Islet precursor cell (in vitro differentiated cells): ENCODE results near the gene DSN1.

Experiments used
- DNase-seq: peaks from one replicate; pipeline ENCODE4 v3.0.0-alpha.2; 2018

The DSN1 gene

DNA sequence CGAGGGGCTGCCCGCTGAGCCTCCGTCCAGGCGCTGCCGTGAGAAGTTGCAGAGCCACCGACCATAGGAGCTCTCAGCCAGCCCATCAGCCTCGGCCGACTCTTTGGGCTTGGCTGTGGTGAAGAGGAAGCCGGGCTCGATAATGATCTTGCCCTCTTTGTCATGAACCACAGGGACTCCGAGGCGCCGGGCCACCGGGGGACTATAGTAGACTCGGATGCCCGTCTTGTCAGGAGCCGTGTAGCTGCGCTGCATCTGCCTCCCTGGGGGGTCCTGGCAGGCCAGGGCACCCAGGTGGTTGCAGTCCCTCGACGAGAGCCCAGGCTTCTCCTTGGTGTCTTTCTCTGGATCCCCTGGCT lies 20.5 kb upstream of the DSN1 start:
- peak; percentile 40 for DNase-seq

DNA sequence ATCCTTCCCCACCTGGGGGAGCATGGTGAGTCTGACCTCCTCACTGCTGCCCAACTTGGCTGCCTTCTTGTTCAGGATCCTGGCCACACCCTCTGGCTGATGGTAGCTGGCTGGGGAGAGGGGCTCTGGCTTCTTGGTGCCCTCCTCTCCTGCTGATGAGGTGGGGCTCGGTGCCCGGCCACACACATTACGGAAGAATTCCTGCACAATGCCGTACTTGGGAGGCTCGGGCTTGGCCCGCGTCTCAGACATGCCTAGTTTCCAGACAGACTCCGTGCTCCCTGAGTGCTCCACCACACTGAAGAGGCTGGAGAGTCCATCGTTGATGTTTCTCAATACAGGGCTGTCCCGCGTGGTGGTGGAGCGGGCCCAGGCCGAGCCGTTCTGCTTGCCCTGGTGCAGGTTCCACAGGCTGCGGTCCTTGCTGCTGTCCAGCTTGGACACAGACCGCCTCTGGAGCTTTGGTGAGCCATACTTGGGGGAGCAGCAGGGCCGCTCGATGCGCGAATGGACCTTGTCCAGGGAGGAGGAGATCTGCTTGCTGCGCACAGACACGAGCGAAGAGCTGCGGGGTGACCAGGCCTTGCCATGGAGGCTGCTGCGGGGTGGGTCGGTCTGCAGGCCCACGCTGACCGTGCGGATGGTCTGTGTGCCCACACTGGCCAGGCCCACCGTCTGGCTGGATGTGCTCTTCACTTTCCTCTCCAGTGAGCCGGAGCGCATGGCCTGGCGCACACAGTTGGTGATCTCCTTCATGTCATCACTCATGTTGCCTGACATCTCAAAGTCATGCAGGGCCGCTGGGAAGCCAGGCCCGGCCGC lies 19.9 kb upstream of the DSN1 start:
- DNase-seq = peak; percentile 43

DNA sequence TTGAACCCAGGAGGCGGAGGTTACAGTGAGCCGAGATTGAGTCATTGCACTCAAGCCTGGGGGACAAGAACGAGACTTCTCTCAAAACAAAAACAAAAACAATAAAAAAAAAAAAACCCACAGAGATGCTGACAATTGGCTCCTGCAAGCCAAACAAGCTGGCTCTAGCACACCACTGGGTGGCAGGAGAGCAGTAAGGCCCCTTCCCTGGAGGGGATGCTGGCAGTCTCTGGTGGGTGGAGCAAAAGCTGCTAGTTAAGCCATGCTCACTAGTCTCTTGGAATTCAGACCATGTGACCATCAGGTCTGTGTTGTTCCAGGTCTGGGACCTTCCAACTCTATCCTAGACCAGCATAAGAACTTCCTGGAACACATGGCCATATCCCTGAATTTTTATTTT lies 18.9 kb upstream of the DSN1 start:
- peak; percentile 96 for DNase-seq

DNA sequence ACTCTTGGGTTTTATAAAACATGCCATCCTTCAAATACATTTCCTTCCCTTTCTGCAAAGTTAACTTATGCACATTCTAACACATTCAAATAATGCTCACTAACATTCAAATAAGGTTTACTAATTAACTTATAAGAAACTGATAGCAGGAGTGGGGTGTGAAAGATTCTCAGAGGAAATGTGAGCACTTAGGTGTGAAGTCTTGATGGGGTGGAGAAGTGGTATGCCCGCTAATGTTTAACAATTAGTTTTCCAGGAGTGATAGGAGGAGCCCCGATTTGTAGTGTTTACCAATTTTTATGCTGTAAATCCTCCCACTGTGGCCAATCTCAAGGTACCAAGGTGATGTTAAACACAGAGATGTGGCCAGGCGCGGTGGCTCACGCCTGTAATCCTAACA lies 18.3 kb upstream of the DSN1 start:
- no peak for DNase-seq

DNA sequence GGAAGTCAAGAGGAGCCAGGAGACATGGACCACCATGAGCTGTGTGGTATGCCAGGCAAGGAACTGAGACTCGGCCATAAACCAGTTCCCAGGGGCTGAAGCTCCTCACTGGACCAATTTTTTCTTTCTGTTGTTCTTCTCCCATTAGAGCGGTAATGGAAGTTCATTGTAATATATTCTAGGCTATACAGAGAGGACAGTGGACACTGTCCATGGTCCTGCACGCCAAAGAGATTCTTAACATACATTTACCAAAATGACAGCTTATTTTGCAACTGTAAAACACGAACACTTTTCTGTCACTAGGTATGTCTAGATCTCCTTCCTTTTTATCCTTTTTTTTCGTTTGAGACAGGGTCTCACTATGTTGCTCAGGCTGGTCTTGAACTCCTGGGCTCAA lies 13.1 kb upstream of the DSN1 start:
- no peak for DNase-seq

DNA sequence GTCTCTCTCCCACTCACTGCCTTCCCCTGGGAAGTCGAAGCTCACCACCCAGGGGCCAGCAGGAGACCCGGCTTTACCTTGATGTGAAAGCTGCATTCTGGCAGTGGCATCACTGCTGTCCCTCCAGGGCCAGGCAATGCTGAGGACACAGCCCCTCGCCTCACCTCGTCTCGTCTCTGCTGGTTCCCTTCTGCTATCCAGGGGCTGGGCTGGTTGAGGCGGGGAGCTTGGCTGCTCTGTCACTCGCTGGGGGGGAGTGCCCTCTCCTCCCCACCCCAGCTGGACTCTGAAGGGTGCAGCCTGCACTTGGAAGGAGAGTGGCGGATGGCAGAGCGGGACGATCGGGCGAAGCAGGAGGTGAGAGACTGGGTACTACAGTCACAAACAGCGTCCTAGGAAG lies 12.7 kb upstream of the DSN1 start:
- peak; percentile 37 for DNase-seq

DNA sequence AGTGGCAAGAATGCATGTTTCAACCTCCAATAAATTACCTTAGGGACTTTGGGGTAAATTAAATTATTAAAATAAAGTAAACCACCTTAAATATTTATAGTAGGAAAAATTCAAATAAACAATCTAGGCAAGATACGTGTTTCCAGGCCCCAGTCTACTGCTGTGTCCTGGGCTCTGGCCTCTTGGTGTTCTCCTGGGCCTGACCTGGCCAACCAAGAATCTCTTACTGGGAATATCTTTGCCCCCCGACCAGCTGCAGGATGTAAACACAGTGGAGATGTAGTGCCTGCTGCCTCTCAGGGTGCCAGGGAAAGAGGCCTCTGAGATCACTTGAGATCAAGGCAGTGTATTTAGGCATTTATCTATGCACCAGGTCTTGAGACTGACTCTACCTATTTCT lies 11.7 kb upstream of the DSN1 start:
- DNase-seq = no peak

DNA sequence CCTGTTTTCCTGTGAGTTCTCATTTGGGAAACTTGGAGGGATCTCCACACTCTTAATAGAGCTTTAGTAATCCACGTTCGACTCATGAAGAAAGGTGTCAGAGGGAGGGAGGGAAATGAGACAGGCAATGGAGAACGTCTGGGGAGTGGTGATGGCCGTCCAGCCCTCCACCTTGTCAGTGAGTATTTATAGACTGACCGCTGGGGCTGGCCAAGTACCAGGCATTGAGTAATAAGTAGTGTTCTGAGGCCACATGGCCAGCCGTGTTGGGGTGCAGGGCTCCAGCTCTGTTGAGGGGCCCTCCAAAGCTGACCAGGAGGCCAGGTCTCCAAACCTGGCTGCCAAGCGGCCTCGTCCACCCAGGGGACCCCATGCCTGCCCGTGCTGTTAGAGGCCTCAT lies 11.3 kb upstream of the DSN1 start:
- no peak for DNase-seq

DNA sequence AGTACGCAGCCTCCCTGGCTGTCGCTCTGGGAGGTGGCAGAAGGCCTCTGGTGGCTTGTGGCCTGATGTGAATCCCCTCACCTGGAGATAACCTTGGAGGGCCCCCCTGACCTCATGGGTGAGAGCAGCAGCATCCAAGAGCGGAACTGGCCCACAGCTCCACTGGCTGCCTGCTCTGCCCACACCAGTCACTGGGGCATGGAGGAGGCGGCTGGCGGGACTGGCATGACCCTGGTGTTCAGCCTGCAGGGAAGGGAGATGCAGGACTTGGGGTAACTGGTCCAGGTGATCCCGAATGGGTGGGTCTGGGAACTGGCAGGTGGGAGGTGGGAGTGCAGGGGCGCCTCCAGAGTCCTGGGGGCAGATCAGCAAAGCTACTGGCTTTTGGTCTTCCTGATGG lies 10.6 kb upstream of the DSN1 start:
- DNase-seq = no peak

DNA sequence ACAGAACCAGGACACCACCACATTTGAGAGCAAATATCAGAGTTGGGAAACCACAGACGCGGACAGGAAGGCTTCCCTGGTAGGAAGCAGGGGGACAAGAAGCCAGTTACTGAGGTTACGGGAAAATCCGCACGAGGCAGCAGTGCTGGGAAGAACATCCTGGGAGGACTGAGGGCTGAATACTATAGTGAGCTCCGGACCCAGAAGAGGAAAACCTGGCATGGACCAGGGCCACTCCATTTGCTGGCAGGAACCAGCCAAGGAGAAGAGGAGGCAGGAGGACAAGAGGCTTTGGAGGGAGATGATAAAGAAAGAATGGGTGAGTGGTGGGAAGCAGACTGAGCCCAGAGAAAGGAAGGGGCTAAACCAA lies 6.1 kb upstream of the DSN1 start:
- no peak for DNase-seq

DNA sequence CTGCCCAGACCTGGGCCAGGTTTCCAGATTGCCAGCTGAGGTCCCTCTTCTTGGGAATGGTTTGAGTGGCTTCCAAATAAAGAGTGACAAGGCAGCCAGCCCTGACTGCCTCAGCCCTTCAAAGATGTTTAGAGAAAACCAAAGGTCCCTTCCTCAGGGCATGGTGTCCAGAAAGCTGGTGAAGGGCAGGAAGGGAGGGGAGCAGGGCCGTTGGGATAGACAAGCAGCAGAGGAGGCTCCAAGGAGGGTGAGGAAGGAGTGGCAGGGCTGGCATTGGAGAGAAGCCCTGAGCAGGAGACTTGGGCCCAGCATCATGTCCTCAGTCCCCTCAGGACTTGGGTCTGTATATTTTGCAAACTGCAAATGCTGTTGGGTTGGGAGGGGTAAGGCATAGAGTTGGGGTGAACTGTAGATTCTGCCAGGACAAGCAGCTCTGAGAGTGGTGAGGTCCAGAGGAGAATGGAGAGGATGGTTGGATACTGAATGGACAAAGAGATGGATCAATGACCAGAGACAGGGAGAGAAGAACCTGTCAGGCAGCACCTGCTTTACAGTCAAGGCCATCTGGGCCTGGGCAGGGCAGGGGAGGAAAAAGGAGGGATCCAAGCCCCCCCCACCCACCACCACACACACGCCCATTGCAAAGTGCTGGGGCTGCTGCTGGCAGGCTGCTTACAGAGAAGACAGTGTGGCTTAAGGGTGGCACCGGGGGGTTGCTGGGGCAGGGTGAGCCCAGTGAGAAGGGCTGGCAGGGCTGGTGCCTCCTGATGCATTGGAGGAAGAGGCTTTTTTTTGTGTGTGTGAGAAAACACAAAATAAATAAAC lies 5.5 kb upstream of the DSN1 start:
- DNase-seq = no peak

DNA sequence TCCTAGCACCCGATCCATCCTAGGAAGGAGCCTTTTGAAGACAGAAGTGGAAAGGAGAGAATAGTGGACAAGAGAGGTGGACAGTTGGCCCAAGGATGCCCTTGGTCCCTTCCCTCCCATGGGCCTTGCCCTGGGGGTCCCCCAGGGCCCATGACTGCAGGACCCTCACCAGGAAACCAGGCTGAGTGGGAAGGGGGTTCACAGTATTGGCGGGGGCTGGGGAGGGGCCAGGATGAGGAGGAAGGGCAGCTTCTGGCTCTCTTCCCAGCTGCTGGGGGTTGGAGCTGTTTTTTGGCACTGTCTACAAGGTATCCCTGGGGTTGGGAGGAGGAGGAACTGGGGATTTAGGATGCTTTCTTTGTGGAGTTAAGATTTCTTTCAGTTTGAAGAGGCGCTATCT lies 4.0 kb upstream of the DSN1 start:
- DNase-seq = no peak

DNA sequence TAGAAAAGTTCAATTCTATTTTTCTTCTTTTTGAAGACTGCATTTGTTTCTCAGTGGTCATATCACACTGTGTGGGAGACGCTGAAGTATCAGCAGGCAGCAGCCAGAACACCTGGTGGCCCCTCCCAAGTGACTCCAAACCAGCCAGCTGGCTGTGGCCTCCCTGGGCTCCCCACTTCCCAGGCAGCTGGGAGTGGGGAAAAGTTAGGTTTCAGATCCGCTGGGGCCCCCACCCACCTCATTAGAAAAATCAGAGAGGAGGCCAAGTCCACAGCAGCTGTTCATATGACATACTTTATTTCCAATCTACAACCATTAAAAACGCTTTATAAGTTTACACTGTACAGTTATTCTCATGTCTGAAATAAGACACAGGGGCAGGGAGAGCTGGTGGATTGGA lies 3.6 kb upstream of the DSN1 start:
- no peak for DNase-seq

DNA sequence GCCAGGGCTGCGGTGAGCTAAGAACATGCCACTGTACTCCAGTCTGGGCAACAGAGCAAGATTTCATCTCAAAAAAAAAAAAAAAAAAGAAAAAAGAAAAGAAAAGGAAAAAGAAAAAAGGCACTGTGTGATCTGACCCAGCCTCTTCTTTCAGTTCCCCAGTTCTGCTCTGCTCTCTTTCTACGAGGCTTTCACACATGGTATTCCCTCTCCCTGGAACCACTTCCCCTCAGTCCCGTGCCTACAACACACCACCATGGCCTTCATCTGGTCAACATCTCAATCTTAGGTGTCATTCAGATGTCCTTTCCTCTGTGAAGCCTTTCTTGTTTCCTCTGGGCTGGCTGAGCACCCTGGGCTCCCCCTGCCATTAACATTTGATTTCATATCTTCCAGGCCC lies 2.3 kb upstream of the DSN1 start:
- no peak for DNase-seq

DNA sequence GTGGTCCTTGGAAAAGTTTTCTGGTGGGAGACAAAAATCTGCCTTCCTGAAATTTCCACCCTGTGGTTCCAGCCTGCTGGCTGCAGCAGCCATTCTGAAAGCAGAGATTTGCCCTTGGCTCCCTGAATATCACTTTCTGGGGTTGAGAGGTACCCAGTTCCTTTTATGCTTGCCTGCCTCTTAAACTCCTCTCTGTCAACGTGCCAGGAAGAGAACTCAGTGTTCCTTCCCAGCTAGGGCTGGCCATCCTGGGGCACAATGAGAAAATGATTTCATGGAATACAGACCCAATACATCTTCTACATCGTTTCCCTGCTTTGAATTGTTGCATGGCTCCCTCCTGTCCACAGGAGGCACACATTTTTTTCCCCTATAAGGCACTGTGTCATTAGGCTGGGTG lies 1.6 kb upstream of the DSN1 start:
- DNase-seq = no peak

DNA sequence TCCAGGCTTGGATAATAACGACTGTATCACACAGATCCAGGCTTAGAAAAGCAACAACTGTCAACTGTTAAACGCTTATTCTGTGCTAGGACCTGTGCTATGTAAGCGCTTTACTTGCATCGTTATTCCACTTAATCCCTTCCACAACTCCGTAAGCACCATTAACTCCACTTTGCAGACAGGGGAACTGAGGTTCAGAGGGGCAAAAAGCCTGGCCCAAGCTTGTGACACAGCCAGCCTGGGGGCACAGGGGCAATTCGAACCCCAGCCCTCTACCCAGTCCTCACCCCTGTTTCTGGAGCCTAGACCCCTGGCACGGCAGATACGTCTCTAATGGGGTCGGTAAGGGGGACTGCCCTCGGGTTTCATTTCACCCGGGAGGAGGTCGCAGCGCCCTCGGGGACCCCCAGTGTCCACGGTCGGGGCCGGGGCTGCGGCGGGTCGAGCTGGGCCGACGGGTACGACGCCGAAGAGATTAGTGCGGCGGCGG lies 411 bp downstream of the DSN1 start:
- no peak for DNase-seq

DNA sequence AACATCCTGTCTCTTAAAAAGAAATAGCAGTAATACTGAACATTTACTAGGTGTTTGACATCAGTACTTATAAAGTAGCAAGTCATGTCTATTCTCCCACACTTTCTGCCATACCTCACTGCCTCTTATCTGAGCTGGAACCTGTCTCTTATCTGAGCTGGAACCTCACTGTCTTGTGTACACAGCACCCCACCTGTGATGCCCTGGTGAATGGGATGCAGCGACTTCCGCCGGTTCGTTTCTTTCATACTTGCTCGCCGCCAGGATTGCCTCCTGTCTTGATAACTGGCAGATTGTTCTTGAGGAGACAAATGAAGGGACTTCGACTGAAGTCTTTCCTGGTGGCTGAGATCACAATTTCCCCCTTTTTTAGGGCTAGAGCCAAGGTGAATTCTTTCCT lies 2.9 kb downstream of the DSN1 start:
- no peak for DNase-seq

DNA sequence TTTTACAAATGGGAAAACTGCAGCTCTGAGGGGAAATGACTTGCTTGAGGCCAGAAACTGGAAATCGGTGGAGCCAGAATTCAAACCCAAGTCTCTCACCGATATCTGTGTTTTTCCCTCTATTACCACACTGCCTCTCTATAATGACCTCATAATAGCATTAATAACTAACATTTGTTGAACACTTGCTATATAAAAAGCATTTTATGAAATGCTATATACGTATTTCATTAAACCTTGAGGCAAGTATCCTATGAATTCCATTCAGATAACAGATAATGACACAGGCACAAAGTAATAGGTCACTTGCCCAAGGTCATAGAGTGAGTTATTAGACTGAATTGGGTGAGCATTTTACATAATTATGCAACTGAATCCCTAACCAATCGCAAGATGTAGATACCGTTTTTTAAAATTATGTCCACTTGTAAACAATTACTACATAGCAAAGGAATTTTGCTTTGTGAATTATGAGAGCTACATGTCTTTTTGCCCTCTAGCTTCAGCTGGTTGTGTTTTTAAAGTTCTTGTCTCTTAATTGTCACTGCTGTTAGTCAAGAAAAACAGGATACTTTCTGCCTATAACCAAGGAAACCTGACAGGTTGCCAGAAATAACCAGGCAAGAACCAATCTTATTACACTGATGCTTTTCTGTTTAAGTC lies 4.7 kb downstream of the DSN1 start:
- no peak for DNase-seq

DNA sequence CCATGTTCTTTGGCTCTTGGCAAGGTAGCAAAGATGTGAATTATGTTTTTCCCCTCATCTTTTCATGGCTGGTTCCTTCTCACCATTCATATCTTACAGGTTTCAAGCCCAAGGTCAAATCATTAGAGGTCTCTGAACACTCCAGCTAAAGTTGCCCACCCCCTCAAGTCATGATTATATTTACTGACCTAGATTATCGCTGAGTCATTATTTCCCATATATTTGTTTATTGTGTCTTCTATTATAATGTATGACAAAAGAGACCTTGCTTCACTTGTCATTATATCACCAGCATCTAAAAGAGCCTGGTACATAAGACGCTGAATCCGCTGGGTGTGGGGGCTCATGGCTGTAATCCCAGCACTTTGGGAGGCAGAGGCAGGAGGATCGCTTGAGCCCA lies 12.4 kb downstream of the DSN1 start:
- no peak for DNase-seq

DNA sequence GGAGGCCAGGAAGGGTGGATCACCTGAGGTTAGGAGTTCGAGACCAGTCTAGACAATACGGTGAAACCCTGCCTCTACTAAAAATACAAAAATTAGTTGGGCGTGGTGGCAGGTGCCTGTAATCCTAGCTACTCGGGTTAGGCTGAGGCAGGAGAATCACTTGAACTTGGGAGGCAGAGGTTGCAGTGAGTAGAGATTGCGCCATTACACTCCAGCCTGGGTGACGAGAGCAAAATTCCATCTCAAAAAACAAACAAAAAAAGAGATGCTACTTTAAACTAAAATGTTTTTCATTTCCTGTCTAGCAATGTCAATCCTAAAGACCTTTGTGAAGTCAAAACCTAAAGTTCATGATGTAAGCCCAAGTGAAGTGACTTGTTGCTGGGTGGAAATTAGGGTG lies 12.9 kb downstream of the DSN1 start:
- DNase-seq = no peak

DNA sequence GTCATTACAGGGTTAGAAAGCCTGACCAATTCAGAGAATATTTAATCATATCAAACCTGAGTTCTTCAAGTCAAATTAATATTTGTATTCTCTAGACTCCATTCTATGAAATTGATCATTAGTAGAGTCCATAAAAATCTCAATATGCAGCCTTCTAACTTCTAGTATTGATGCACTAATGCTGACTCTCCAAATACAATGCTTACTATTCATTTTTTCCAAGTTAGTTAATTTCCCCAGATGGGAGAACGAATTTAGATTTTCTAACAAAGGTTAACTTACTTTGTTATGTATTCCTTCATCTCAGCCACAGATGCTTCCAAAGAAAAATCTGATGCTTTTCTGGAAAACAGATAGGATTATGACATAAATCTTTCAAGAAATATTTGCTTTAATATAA lies 15.3 kb downstream of the DSN1 start:
- DNase-seq = no peak

DNA sequence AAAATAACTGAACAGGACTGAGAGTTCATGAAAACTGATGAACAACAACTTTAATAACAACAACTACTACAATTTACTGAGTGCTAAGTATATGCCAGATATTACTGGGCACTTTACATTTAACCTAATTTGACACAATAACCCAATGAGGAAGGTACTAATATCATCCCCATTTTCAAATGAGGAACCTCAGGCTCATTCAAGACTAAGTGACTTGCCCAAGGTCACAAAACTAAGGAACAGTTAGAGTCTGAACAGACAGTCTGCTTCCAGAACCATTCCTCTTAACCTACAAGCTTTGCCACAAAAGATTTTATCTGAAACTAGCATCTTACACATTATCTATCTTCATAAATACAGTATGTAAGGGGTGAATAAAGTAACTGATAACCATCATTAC lies 17.1 kb downstream of the DSN1 start:
- DNase-seq = no peak

DNA sequence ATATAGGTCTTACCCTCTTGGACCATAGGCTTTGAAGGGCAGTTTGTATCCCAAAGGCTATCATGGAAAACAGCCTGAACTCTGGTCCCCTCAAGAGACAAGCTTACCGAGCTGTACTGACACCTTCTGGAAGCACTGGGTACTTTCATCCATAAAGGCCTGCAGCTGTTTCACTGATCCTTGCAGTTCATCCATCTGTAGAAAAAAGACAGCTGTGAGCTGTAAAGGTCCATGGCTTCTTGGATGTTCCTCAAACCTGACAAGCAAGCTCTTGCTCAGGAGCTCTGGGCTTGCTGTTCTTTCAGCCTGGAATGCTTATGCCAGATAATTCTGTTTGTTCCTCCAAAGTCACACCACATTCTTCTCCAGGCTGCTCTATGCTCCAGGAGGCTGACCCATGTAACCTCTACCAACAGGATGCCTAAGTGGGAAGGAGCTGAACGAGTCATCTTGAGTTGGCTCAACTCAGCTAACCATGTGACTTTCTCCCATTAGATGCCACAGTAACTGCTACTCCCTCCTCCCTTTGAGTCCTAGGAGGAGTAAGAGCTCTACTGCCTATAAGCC lies 18.8 kb downstream of the DSN1 start:
- peak; percentile 82 for DNase-seq

DNA sequence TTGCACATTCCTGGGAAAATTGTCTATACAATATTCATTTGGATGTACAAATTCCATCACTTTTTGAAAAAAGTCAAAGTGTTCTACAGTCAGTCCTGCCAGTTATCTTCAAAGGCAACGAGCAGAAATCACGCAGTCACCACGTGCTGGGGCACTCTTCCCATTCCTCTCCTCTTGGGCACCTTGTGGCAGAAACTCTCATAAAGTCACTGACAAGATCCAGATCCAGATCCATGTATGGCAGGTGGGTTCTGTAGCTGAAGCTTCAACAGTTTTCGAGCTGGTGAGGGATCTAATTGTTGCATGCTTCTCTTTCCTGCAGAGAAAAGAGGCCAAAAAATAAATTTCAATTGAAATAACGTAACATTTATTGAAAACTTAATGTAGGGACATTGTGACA lies 21.0 kb downstream of the DSN1 start:
- DNase-seq = no peak
